PC-3 (cell line): ENCODE measurements around the gene LBR. TPM values are rescaled to one million over a fixed set of nuclear protein-coding genes. Genes with fewer than 3 reads are reported as not detected.

Experiments
- ATAC-seq: fragments of 200-7000 bp; cut with Tn5 transposase; 2 replicates; pipeline ENCODE4 v1.9.1; 2020; ENCODE audit warnings: mild to moderate bottlenecking, moderate library complexity
- Bru-seq: library from RNA; stranded (reverse); fragments of 400-500 nt; gene quantifications from one replicate; lab custom pipeline; 2021; lab: Mats Ljungman, UMichigan
- BruChase-seq, 2 experiments: library from RNA; stranded (reverse); fragments of 400-500 nt; gene quantifications; one replicate each; lab custom pipeline; 2021; lab: Mats Ljungman, UMichigan
- BruUV-seq: library from RNA; stranded (reverse); fragments of 400-500 nt; replicated peaks from 2 replicates; lab custom pipeline; 2021; lab: Mats Ljungman, UMichigan
- CTCF ChIA-PET: fragments of 300-600 bp; sonication (Branson Sonifier 250); formaldehyde crosslinking; loops from one replicate; lab custom pipeline; 2022; ENCODE audit warnings: antibody characterized with exemption; lab: Charles Lee
- POLR2A ChIA-PET: fragments of 300-600 bp; sonication (Branson Sonifier 250); formaldehyde crosslinking; loops from one replicate; lab custom pipeline; 2022; ENCODE audit warnings: antibody characterized with exemption; ENCODE audit not compliant: unreplicated experiment; lab: Charles Lee
- DNase-seq: peaks from one replicate; pipeline ENCODE4 v3.0.0-alpha.2; 2015
- H2AFZ ChIP-seq: fragments of 300-600 bp; sonication (generic); 2 replicates; pipeline ENCODE4 v1.6.0; 2016; ENCODE audit warnings: antibody characterized with exemption, low read length
- H3F3A ChIP-seq: fragments of 300-600 bp; sonication (generic); one replicate; pipeline ENCODE4 v1.6.0; 2017; ENCODE audit warnings: antibody characterized with exemption, low read length, control low read depth, mild to moderate bottlenecking; ENCODE audit not compliant: unreplicated experiment
- H3K27ac ChIP-seq: fragments of 300-600 bp; sonication (generic); 2 replicates; pipeline ENCODE4 v1.5.1; 2016; ENCODE audit warnings: mild to moderate bottlenecking, low read length
- H3K27me3 ChIP-seq: fragments of 300-600 bp; sonication (generic); 2 replicates; pipeline ENCODE4 v1.6.1; 2016; ENCODE audit warnings: low read length, mixed read lengths
- H3K36me3 ChIP-seq: fragments of 300-600 bp; sonication (generic); 2 replicates; pipeline ENCODE4 v1.6.1; 2016; ENCODE audit warnings: low read depth, mixed run types, low read length, mixed read lengths
- H3K4me1 ChIP-seq: fragments of 300-600 bp; sonication (generic); 2 replicates; pipeline ENCODE4 v1.5.1; 2016; ENCODE audit warnings: low read length; ENCODE audit not compliant: insufficient read depth
- H3K4me2 ChIP-seq: fragments of 300-600 bp; sonication (generic); 2 replicates; pipeline ENCODE4 v1.6.0; 2016; ENCODE audit warnings: low read length
- H3K4me3 ChIP-seq: fragments of 300-600 bp; sonication (generic); 2 replicates; pipeline ENCODE4 v1.5.1; 2016; ENCODE audit warnings: mild to moderate bottlenecking, low read length, mixed read lengths
- H3K79me2 ChIP-seq: fragments of 300-600 bp; sonication (generic); 2 replicates; pipeline ENCODE4 v1.6.1; 2017; ENCODE audit warnings: low read length, mixed read lengths
- H3K9ac ChIP-seq: fragments of 300-600 bp; sonication (generic); 2 replicates; pipeline ENCODE4 v1.6.0; 2016; ENCODE audit warnings: mild to moderate bottlenecking, low read length
- H3K9me2 ChIP-seq: fragments of 300-600 bp; sonication (generic); replicated peaks from 2 replicates; pipeline ENCODE4 v1.6.1; 2016; ENCODE audit warnings: mixed run types, low read length, mixed read lengths
- H3K9me3 ChIP-seq: fragments of 300-600 bp; sonication (generic); 2 replicates; pipeline ENCODE4 v1.6.1; 2016; ENCODE audit warnings: low read length, mixed read lengths
- H4K20me1 ChIP-seq: fragments of 300-600 bp; sonication (generic); 2 replicates; pipeline ENCODE4 v1.6.1; 2016; ENCODE audit warnings: low read length, mixed read lengths
- EZH2 ChIP-seq: fragments of 300-600 bp; sonication (generic); IDR thresholded peaks from one replicate; pipeline ENCODE4 v1.6.1; 2017; ENCODE audit warnings: antibody characterized with exemption, mild to moderate bottlenecking, low read length; ENCODE audit not compliant: unreplicated experiment
- EZH2phosphoT487 ChIP-seq: fragments of 300-600 bp; sonication (generic); IDR thresholded peaks from 2 replicates; pipeline ENCODE4 v1.6.1; 2018; ENCODE audit warnings: mild to moderate bottlenecking, antibody characterized with exemption, low read length, borderline replicate concordance
- intact Hi-C: fragments of 100-400 bp; cut with micrococcal nuclease; formaldehyde crosslinking; loops from 2 replicates; pipeline ENCODE4 v1.9.0; 2023
- long read RNA-seq: library from polyadenylated mRNA; unstranded; transcript quantifications from one replicate; pipeline ENCODE4 v2.0.0, GENCODE V29; 2021; ENCODE audit not compliant: unreplicated experiment
- total RNA-seq: library from RNA; depleted of rRNA; stranded (reverse); fragments of >200 nt; gene quantifications from 2 replicates; pipeline ENCODE4 v1.2.3, GENCODE V29; 2014; rRNA removed
- TF ChIP-seq, protein P1 (sequence below): fragments of 300-600 bp; sonication (generic); conservative IDR thresholded peaks from 2 replicates; pipeline ENCODE4 v1.5.1; 2017; ENCODE audit warnings: antibody characterized with exemption, low read depth, mild to moderate bottlenecking, low read length

The LBR gene
- total RNA-seq, result 35.1 and 42.0 TPM in 2 replicates
- percentile 78 among the genes with signal in this experiment for Bru-seq, nascent RNA
- percentile 86 among the genes with signal in this experiment for BruChase-seq, experiment 1, labeled RNA remaining after a 6-hour chase
- BruChase-seq, experiment 2, labeled RNA remaining after a 2-hour chase, result percentile 87 among the genes with signal in this experiment
- long read RNA-seq, transcript LBR-201 (14 exons, 3,745 nt), result major isoform, 81 of 107 reads
- long read RNA-seq, partial matches to known transcripts, result 10 of 107 reads
- long read RNA-seq, other reads (novel, unspliced or antisense), result 14 of 107 reads

DNA sequence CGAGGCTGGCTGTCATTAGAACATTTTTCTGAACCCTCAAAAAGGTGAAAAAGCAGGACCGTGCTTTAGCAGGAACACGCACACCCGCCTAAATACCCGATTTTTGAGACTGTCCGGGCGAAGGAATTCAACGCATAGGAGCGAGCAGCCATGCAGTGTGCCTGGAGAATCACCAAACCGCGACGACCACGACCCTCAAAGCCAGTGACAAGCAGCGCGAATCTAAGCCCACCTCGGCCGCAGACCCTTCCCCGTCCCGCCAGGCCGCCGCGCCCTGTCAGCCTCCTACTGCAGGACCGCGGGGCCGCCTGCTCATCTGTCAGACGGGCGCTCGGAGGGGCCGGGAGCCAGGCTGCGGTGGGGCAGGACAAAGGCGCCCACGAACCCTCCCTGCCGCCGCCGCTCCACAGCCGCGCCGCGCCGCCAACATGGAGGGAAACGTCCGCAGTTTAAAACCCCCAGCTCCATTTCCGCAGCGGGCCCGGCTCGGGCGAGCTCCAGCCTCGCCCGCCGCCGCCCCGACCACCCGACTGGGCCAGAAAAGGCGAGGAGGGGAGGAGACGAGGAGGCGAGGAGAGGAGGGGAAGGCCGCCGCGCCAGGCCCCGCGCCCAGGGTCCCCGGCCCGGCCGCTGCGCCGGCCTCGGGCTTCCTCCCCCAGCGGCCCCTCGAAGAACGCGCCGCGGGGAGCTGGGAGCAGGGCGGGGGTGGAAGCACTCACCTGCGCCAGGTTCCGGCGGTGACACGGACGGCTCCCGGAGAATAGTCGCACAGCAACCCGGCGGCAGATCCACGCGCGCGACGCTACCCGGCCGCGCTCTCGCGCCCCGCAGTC, at the start of gene LBR:
TSS of gene LBR (minus strand) at position 804 of the 833 bp plus-strand sequence. CDS start 3,963 bp downstream, outside the sequence.
- ATAC-seq (peak; percentile 16), DNase-seq (peak; percentile 43)
- Histone ChIP-seq H4K20me1 (peaks cover 38% of the 10 kb centered on the region), H3K36me3 (no peaks in the 10 kb centered on the region), H3K27me3 (no peaks in the 10 kb centered on the region), H3K79me2 (peaks cover 54% of the 10 kb centered on the region), H3K9ac (peak within 1 kb of the TSS; percentile 82), H3K4me1 (peaks cover 47% of the 10 kb centered on the region), H3K9me2 (no peaks in the 10 kb centered on the region), H2AFZ (peak within 1 kb of the TSS; percentile 98), H3K9me3 (no peaks in the 10 kb centered on the region), H3K4me2 (peak within 1 kb of the TSS; percentile 92), H3F3A (no peaks in the 10 kb centered on the region), H3K27ac (peak within 1 kb of the TSS; percentile 69), H3K4me3 (peak within 1 kb of the TSS; percentile 89)
- TF ChIP-seq EZH2, result no peak
- no TSS peak for BruUV-seq
- POLR2A ChIA-PET, result interaction anchor here (0.6 kb wide), 1 partner anchor 244 kb away, joined by 3 read pairs; no protein-coding TSS in a partner anchor
- CTCF ChIA-PET, result interaction anchor here (1.0 to 2.2 kb wide), 2 partner anchors 11 to 108 kb away, joined by 3 to 6 read pairs; no protein-coding TSS in a partner anchor
- intact Hi-C loops, result loop anchor here (2.0 to 5.0 kb wide), 2 partner anchors 67 to 495 kb away; no protein-coding TSS in a partner anchor

DNA sequence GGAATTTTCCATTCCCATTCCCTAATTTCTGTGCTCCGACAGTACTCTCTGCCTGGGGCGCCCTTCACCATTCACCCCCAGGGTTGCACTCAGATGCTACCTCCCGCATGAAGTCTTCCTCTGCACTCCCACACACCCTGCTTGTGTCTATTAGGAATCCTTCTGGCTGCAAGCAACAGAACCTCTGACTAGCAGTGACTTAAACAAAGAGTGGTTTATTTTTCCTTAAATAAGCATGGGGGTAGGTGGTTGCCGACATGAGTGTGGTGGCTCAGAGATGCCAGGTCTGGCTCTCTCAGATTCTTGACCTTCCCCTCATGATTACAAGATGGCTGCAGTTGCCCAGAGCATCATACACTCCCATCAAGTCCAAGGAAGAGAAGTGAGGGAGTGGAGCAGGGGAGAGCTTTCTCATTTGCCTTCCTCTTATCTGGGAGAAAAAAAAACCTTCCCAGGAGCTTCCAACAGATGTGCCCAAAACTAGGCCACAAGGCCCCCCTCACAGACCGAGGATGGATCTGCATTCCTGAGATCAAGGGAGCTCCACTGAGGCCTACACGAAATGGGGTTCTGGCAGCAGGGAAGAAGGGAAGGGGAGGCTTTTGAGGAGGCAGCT, 49.6 kb upstream of the LBR start:
- Histone ChIP-seq H3K79me2 (no peaks in the 10 kb centered on the region), H3K4me3 (no peak overlapping the region), H3K9ac (no peak overlapping the region), H4K20me1 (no peaks in the 10 kb centered on the region), H3K4me1 (peaks cover 10% of the 10 kb centered on the region; the same call in 1 of the 2 replicates), H3K36me3 (no peaks in the 10 kb centered on the region), H3K27ac (no peak overlapping the region), H2AFZ (no peak overlapping the region), H3K27me3 (no peaks in the 10 kb centered on the region), H3K9me2 (no peaks in the 10 kb centered on the region), H3K4me2 (no peak overlapping the region), H3F3A (no peaks in the 10 kb centered on the region), H3K9me3 (no peaks in the 10 kb centered on the region)
- ChIA-PET POLR2A (no interaction called here), CTCF (no interaction called here)
- BruUV-seq, result no TSS peak
- TF ChIP-seq, protein P1, sequence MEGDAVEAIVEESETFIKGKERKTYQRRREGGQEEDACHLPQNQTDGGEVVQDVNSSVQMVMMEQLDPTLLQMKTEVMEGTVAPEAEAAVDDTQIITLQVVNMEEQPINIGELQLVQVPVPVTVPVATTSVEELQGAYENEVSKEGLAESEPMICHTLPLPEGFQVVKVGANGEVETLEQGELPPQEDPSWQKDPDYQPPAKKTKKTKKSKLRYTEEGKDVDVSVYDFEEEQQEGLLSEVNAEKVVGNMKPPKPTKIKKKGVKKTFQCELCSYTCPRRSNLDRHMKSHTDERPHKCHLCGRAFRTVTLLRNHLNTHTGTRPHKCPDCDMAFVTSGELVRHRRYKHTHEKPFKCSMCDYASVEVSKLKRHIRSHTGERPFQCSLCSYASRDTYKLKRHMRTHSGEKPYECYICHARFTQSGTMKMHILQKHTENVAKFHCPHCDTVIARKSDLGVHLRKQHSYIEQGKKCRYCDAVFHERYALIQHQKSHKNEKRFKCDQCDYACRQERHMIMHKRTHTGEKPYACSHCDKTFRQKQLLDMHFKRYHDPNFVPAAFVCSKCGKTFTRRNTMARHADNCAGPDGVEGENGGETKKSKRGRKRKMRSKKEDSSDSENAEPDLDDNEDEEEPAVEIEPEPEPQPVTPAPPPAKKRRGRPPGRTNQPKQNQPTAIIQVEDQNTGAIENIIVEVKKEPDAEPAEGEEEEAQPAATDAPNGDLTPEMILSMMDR, result no peak
- no peak for TF ChIP-seq EZH2
- no peak for TF ChIP-seq EZH2phosphoT487
- ATAC-seq (no peak), DNase-seq (no peak)
- intact Hi-C loops, result loop anchor here (5.0 kb wide), 2 partner anchors 75 to 225 kb away; no protein-coding TSS in a partner anchor

DNA sequence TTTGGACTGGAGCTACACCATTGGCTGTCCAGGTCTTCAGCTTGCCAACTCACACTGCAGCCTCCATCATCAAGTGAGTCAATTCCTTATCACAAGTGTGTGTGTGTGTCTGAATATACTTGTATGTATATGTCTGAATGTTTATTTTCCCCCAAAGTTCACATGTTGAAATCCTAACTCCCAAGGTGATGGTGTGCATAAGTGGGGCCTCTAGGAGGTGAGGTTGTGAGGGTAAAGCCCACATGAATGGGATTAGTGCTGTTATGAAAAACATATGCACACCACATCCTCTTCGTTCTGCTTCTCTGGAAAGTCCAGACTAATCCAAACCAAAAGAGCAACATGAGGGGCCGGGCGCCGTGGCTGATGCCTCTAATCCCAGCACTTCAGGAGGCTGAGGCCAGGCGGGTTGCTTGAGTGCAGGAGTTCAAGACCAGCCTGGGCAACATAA, 48.7 kb upstream of the LBR start:
- Histone ChIP-seq H3K4me2 (no peak overlapping the region), H3K4me1 (peaks cover 10% of the 10 kb centered on the region; the same call in 1 of the 2 replicates), H3K79me2 (no peaks in the 10 kb centered on the region), H3K9ac (no peak overlapping the region), H3K9me2 (no peaks in the 10 kb centered on the region), H3K9me3 (no peaks in the 10 kb centered on the region), H3K4me3 (no peak overlapping the region), H2AFZ (no peak overlapping the region), H3K36me3 (no peaks in the 10 kb centered on the region), H3K27ac (no peak overlapping the region), H3F3A (no peaks in the 10 kb centered on the region), H3K27me3 (no peaks in the 10 kb centered on the region), H4K20me1 (no peaks in the 10 kb centered on the region)
- ATAC-seq, result no peak
- ChIA-PET POLR2A (no interaction called here), CTCF (interaction anchor here (0.5 kb wide), 1 partner anchor 285 kb away, joined by 5 read pairs; no protein-coding TSS in a partner anchor)
- no TSS peak for BruUV-seq
- DNase-seq, result no peak
- intact Hi-C loops, result loop anchor here (5.0 kb wide), 2 partner anchors 76 to 226 kb away; no protein-coding TSS in a partner anchor
- TF ChIP-seq, protein P1, result no peak
- no peak for TF ChIP-seq EZH2phosphoT487
